PC-9 (cell line): ENCODE data around the gene ERC2.

Experiments
- CTCF ChIP-seq: fragments of 200-600 bp; sonication (generic); conservative IDR thresholded peaks from 2 replicates; pipeline ENCODE4 v1.6.1; 2017; ENCODE audit warnings: mixed run types, antibody characterized with exemption, mild to moderate bottlenecking, moderate library complexity
- EZH2 ChIP-seq: fragments of 200-600 bp; sonication (generic); IDR thresholded peaks from 2 replicates; pipeline ENCODE4 v1.8.0; 2017; ENCODE audit warnings: antibody characterized with exemption, low read depth

- TF ChIP-seq CTCF: no peak
- TF ChIP-seq EZH2: no peak
Observed at GRCh38 chr3:55488398-55489055, 979.7 kb downstream of the ERC2 start.
